ENCODE data around the gene TFIP11.
A peak's percentile ranks its signal among the peaks of the same experiment; 100 is the strongest.
"Not testable (repeated sequence)": the region's sequence is repeated elsewhere in the genome, so short reads cannot be mapped to it uniquely, and the experiment has no call there.

TFIP11 gene

DNA sequence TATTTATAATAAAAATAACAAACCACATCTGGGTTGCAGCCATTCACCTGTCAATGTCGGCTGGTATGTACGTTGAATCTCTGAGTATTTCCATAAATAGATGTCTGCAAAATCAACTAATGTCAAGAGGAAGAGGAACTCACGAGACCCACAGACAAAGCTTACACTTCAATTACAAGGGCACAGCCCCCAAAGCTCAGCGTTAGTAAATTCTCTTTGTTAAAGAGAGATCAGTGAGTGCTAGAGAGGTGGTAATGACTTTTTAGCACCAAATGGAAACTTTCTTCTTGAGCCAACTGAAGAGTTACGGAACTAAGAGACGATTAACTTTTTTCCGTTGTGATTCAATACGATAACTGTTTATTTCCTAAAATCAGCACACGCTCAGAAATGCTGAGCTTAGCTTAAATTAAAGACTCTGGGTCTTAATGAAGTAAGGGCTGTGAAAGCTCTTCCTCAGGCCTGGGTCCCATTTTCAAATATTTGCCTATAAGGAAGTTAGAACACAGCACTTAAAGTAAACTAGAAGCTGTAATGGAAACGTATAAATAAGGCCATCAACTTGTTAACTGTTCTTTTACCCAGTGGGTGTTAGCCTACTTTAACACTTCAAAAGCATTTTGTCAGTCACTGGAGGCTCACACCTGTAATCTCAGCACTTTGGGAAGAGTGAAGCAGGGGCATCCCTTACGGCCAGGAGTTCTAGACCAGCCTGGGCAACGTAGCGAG is 22.8 kb upstream of the TFIP11 start:
- no peaks in the 10 kb centered on the region for H3K27me3 ChIP-seq (replicated peaks; ENCODE audit: control insufficient read depth, insufficient read depth, low read length)
- DNase-seq (ENCODE audit: extremely low read depth, insufficient read length) = peak; percentile 44
- no peak for TF ChIP-seq CTCF (IDR thresholded peaks at IDR 0.05; ENCODE audit: insufficient read depth, low read length, poor library complexity, severe bottlenecking)
- no peak overlapping the region for H3K4me3 ChIP-seq (replicated peaks; ENCODE audit: low read depth, low read length)
- H3K36me3 ChIP-seq (ENCODE audit: control insufficient read depth, insufficient read depth, low read length) = peaks cover 3% of the 10 kb centered on the region; the same call in 1 of the 2 replicates

- no peak for DNase-seq (ENCODE audit: extremely low read depth, insufficient read length)
- no peak for TF ChIP-seq CTCF (IDR thresholded peaks at IDR 0.05; ENCODE audit: insufficient read depth, low read length, poor library complexity, severe bottlenecking)
- no peak overlapping the region for H3K4me3 ChIP-seq (replicated peaks; ENCODE audit: low read depth, low read length)
- no peaks in the 10 kb centered on the region for H3K27me3 ChIP-seq (replicated peaks; ENCODE audit: control insufficient read depth, insufficient read depth, low read length)
- H3K36me3 ChIP-seq (ENCODE audit: control insufficient read depth, insufficient read depth, low read length) = peaks cover 3% of the 10 kb centered on the region; the same call in 1 of the 2 replicates
These were observed 22.0 kb upstream of the TFIP11 start for GRCh38 chr22:26534171-26534855.

DNA sequence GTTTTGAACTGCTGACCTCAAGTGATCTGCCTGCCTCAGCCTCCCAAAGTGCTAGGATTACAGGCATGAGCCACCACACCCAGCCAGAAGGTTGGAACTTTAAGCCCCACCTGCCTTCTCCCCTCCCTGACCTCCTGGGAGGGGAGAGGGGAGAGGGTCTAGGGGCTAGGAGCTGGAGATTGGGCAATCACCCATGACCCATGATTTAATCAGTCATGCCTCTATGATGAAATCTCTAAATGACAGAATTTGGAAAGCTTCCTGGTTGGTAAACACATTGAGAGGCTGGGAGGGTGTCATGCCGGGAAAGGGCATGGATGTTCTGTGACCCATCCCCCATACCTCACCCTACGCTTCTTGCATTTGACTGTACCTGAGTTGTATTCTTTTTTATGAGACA is 17.1 kb upstream of the TFIP11 start:
- no peak for TF ChIP-seq CTCF (IDR thresholded peaks at IDR 0.05; ENCODE audit: insufficient read depth, low read length, poor library complexity, severe bottlenecking)
- Histone ChIP-seq H3K36me3 (ENCODE audit: control insufficient read depth, insufficient read depth, low read length) (peaks cover 6% of the 10 kb centered on the region), H3K27me3 (replicated peaks; ENCODE audit: control insufficient read depth, insufficient read depth, low read length) (no peaks in the 10 kb centered on the region), H3K4me3 (replicated peaks; ENCODE audit: low read depth, low read length) (no peak overlapping the region)
- DNase-seq (ENCODE audit: extremely low read depth, insufficient read length) = no peak

- not testable (repeated sequence) for H3K4me3 ChIP-seq (replicated peaks; ENCODE audit: low read depth, low read length); H3K36me3 ChIP-seq (ENCODE audit: control insufficient read depth, insufficient read depth, low read length); DNase-seq (ENCODE audit: extremely low read depth, insufficient read length); H3K27me3 ChIP-seq (replicated peaks; ENCODE audit: control insufficient read depth, insufficient read depth, low read length)
These were observed 16.2 kb upstream of the TFIP11 start for GRCh38 chr22:26528518-26528917.

DNA sequence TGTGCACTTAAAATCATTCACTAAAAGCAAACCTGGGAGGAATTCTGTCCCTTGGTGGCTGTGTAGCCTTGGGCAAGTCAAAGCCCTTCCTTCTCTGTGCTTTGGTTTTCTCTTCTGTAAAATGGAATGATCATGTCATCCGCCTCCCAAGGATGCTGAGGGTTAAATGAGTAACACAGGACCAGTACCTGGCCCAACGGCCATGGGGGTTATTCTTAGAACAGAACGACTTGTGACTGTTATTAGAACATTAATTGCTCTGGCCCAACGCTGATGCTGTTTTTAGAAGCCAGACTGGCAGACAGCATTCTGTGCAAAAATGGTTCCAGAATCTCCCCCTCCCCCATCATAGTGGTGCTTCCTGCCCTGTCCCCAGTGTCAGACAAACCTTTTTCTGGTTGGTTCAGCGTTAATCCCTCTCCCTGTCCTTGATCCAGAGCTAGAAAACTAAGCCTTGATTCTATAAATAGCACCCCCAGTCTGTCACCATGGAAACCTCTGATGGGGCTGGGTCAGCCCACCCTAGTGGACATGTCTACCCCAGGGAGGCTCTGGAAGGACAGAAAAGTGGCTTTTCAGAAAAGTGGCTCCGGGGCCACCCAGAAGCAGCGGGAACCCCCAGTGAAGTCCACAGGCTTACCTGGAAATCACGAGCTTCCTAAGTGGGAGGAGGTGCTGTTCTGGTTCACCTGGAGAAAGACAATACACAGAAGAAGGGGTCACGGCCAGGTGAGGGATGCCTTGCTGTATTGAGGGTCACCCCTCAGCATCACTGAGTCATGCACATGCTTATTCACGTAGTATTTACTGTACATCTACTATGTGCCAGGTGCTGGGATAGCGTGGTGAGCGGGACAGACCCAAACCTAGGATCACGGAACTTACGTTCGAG is 15.5 kb upstream of the TFIP11 start:
- DNase-seq (ENCODE audit: extremely low read depth, insufficient read length) = no peak
- no peak overlapping the region for H3K4me3 ChIP-seq (replicated peaks; ENCODE audit: low read depth, low read length)
- peaks cover 6% of the 10 kb centered on the region for H3K36me3 ChIP-seq (ENCODE audit: control insufficient read depth, insufficient read depth, low read length)
- H3K27me3 ChIP-seq (replicated peaks; ENCODE audit: control insufficient read depth, insufficient read depth, low read length) = no peaks in the 10 kb centered on the region
- TF ChIP-seq CTCF (IDR thresholded peaks at IDR 0.05; ENCODE audit: insufficient read depth, low read length, poor library complexity, severe bottlenecking) = no peak

DNA sequence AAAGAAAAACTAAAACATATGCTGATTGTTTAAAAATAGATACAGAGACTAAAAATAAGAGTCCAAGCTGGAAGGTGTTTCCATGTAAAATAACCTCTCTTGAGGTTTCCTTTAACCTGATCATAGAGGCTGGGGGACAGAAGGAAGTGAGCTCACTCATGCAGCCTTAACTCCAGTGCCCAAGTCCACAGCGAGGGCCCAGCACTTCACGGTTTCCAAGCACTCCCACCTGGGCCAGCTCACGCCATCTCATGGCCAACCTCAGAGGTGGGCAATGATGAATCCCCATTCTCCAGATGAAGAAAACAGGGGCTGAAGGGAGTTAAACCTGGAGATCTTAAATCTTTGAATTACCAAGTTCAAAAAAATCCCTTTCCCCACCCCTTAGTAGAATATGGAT is 14.9 kb upstream of the TFIP11 start:
- H3K4me3 ChIP-seq (replicated peaks; ENCODE audit: low read depth, low read length) = no peak overlapping the region
- no peak for TF ChIP-seq CTCF (IDR thresholded peaks at IDR 0.05; ENCODE audit: insufficient read depth, low read length, poor library complexity, severe bottlenecking)
- DNase-seq (ENCODE audit: extremely low read depth, insufficient read length) = no peak
- H3K27me3 ChIP-seq (replicated peaks; ENCODE audit: control insufficient read depth, insufficient read depth, low read length) = no peaks in the 10 kb centered on the region
- peaks cover 6% of the 10 kb centered on the region for H3K36me3 ChIP-seq (ENCODE audit: control insufficient read depth, insufficient read depth, low read length)
